HG03558 (cell line): Measurements from ENCODE around the gene KIF12.

Source experiments
- ATAC-seq: cut with Tn5 transposase; IDR thresholded peaks from one replicate; pipeline ENCODE4 v1.9.1; 2021; ENCODE audit warnings: moderate number of reproducible peaks; ENCODE audit not compliant: unreplicated experiment; ENCODE audit errors: extremely low read depth

The KIF12 gene

DNA sequence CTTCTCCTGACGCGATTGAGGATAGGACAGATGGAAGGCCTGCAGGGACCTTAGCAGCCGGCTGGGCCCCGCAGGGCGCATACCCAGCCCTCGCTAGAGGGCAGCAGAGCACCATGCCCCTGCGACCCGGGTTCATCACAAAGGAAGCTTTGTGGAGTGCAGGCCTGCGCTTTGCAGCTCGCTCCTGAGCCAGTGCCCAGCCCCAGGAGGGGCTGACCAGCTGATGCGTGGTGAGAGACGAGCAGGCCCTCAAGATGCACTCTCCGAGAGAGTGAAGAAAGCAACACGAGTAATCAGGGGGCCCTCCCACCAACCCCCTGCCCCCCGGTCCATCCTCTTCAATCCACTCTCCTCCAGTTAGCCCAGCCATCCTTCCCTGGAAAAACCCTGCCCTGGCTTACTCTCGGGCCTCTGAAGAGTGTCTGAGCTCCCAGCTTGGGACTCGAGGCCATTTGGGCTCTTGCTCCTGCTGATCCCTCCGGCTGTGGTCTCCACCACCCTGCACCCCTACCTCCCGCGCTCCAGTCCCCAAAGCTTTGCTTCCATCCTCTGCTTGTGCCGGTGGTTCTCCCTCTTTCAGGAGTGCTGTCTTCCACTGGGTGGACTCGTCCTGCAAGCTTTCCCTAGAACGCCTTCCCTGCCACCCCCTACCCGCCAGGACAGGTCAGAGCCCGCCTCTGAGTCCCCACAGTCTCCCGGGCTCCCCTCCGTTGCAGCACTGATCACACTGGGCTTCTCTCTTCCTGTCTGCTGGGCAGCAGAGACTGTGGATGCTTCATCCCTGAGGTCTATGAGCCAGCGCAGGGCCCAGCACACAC is 9.1 kb upstream of the KIF12 start:
- no peak for ATAC-seq

DNA sequence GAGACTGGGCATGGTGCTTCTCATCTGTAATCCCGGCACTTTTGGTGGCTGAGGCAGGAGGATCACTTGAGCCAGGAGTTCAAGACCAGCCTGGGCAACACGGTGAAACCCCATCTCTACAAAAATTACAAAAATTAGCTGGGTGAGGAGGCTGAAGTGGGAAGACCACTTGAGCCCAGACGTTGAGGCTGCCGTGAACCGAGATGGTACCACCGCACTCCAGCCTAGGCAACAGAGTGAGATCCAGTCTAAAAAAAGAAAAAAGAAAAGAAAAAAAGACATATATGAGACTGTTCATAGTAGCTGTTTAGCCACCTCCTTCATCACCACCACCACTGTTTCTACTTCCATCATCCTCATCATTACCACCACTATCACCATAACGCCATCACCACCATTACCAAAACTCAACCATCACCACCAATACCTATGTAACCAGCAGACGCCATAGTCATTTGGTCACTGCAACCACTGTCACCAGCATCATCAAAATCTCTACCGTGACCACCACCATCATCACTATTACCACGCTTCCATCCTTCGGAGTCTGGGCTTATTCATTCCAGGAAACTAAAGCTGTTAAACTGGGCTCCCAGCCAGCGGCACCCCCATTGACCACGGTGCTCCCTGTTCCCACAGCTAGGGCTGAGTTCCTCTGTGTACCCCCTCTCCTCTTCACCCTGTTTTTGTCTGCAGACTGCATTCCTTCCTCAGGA is 8.4 kb upstream of the KIF12 start:
- no peak for ATAC-seq

DNA sequence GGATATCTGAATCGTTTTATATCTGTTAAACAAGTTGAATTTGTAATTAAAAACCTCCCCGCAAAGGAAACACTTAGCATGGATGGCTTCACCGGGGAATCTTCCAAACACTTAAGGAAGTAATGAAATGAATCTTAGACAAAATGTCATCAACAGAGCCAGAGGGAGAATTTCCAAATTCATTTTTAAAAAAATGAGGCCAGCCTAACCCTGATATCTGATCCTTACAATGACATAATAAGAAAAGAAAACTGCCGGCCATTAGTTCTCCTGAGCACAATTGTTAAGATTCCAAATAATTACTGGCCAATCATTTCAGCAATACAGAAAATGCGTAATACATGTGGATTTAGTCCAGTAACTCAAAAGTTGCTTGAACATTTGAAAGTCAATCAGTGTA is 6.1 kb upstream of the KIF12 start:
- no peak for ATAC-seq

DNA sequence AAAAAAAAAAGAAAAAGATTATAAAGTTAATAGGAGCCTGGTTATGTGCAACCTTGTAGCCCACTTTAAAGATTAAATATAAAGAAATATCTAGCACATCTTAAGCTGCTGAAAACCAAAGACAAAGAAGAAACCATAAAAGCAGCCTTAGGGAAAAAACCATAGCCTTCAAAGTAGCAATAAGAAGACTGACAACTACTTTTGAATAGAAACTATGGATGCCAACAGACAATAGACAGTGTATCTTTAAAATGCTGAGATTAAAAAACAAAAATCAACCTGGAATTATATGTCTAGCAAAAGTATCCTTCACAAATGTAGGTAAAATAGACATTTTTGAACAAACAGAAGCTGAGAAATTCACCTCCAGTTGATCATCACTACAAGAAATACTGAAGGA is 3.4 kb upstream of the KIF12 start:
- no peak for ATAC-seq

DNA sequence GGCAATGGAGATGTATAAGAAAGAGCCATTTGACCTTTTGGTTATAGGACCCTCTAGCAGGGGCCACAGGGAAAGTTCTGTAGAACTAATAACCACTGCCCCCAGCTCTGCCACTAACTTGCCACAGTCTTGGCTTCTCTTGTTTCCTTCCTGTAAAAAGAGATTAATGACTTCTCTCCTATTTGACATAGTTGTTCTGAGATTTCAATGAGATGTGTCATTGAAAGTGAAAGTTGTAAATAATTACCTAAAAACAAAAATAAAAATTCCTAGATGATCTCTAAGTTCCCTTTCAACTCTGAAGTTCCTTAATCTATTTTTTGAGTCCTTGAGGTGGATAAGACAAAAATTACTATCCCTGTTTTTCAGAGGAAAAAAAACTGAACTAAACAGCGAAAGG is 1.4 kb upstream of the KIF12 start:
- ATAC-seq: no peak

DNA sequence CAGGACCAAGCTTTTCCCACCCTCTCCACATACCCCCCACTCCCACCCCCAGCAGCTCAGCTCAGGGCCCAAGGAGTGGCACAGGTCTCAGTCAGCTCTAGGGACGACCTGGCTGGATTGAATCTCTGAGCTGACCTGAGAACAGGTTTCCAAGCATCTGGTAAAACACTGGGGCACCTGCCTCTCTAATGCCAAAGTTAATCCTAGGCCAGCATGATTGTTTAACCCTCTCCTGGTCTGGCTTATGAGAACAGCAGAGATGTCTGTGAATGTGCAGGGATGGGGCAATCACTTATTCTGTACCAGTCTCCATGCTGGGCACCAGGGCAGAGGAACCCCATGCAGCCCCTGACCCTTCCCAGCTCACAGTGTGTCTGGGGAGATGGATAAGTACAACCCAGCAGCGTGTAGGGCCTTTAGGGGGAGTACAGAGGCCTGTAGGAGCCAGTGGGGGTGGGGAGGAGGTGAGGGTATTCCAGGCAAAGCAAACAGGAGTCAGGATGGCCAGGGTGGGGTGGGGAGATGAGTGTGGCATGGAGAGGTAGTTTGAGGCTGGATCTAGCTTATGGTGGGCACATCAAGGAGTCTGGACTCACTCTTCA is 678 bp upstream of the KIF12 start:
- ATAC-seq: no peak

DNA sequence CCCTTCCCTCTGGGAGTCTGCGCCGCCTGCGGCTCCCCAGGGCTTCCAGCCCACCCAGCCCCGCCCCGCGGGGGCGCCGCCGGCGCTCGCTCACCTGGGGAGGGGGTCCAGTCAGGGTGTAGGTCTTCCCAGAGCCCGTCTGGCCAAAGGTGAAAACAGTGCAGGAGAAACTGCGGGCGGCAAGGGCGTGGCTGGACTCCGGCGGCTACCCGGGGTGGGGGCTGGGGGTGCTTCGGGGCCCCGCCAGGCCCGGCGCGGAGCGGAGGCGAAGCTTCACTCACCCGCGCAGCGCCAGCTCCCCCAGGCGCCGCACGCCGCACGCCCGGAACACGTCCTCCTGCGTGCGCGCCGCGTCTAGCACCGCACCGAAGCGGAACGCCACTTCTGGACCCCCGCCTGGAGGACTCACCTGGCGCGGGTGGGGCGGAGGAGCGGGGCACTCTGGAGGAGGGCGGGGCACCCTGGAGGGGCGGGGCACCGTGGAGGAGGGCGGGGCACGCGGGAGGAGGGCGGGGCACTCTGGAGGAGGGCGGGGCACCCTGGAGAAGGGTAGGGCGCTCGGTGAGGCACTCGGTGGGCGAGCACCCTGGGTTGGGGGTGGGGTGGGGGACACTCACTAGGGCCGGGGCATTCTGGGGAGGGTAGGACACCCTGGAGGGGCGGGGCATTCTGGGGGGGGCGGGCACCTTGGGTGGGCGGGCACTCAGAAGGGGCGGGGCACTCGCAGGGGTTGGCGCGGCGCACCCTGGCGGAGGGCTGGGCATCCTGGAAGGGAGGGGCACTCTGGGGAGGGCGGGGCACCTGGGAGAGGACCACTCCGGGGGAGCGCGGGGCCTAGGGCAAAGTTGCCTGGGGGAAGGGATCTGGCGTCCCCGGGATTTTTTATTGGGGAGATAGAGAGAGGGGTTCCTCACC is 814 bp downstream of the KIF12 start:
- no peak for ATAC-seq

DNA sequence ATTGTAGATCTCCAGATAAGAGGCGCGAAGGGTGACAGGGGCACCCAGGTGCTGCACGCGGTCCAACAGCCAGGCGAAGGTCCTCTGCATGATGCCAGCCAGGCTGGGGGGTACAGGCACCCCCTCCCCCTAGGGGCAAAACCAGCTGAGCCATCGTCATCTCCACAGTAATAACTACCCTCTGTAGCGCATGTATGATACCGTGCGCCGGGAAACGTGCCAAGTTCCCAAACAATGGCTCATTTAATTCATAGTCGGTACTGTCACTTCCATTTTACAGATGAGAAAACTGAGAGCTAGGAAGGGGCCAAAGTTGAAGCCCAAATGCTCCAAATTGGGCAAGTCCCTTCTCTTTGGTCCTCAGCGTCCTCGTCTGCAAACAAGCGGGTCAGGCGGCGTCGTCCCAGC is 1.5 kb downstream of the KIF12 start:
- ATAC-seq: no peak

DNA sequence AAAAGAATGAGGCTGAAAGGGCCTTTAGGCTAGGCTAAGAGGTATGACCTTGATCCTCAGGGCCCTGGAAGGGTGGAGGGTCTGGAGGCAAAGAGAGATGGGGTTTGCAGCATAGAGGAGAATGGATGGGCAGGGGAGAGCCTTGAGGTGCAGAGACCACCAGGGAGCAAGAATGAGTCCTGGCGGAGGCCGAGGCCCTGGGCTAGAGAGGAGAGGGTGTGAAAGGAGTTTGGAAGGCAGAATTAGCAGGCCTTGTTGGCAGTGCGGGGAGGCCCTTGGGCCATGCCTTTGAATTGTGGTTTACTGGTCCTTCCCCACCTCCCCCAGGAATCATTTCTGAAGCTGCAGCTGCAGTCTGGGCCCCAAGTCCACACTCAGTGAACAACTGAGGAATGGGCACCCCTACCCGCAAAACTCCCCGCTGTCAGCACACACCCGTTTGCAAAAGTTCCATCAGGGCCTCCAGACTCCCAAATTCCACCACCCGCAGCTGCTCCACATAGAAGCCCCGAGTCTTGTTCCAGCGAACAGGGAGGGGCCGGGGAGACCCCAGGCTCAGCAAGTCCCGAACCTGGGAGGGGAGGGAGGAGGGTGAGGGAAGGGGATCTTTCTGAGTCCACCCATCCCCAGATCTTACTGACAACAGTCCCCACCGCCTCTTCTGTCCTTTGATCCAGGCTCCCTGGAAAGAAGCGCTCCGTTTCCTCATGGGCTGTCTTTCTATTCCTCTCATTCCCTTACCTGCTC is 2.1 kb downstream of the KIF12 start:
- no peak for ATAC-seq

DNA sequence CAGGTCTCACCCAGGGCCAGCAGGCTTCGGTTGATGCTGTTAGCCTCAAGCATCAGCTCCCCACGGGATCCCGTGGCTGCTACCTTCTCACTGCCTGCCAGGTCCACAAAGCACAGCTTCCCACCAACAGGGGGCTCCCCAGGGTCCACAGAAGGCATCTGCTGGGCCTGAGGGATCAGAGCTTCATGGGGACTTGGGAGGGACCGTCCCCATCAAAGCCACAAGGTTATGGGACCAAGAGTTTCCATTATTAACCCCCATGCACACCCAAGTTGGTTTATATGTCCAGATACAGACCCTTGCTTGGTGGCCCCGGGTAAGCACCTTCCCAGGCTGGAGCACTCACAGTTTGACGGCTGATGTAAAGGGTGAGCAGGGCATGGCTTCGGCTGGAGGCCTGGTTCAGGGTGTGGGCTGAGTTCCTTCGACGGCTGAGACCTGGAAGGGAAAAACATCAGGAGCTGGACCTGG is 3.0 kb downstream of the KIF12 start:
- no peak for ATAC-seq

DNA sequence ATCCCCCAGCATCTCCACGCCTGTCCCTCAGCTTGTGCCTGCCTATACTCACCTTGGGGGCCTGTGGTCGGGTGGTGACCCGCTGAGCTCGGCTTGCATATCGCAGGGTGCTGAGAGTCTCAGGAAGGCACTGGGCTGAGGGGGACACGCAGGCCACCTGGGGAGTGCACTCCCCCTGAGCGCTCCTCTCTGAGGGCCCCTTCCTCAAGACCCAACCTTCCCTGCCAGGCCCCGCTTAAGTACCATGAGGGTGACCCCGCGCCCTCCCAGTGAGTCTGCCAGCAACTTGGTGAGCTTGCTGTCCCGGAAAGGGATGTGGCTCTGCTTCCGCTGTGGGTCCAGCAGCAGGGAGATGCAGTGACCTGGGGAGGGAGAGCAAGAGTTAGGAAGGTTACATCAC is 4.1 kb downstream of the KIF12 start:
- no peak for ATAC-seq

DNA sequence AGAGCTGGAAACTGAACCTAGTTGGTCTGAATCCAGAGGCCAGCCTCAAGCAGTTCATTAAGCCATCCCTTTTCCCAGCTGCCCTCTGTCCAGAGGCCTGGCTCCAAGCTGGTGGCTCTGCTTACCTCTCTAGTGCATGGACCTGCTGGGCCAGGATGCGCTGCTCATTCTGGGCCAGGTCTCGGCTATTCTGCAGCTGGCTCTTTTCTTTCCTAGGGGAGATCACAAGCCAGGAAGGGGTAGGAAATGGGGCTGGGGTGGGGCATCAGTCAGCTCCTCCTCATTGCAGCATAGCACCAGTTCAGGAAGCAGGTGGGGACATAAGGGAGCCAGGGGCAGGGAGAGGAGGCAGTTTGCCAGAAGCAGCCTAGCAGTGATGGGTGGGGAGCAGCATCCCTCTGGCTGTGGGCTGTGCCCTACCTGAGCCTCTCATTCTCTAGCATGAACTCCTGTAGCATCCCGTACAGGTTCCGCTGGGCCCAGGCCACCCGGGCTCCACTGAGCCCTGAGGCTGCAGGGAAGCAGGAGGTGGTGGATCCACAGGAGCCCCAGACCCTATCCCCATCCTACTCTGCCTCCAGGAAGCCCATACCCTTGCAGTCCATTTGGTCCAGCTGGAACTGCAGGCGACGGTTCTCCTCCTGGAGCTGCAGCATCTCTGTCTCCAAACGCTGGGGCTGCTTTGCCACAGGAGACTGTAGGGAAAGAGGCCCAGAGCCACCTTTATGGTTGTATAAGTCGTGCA is 5.2 kb downstream of the KIF12 start:
- no peak for ATAC-seq

DNA sequence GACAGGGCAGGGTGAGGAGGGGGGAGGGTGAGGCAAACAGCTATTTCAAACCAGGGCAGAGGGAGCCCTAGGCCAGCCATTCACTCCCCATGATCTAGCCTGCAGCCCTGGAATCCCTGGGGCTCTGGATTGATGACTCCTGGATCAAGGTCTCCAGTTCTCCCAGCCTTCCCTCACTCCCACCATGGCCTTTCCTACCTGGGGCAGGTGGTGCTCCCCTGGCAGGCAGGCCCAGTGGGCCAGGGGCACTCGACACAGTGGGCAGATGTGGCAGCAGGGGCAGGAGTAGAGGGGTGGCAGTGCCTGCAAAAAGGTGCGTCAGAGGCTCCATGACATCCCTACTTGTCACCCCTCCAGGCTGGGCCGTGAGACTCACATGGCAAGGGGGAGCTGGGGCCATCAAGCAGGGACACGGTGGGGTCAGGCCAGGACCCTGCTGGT is 6.0 kb downstream of the KIF12 start:
- ATAC-seq: no peak

DNA sequence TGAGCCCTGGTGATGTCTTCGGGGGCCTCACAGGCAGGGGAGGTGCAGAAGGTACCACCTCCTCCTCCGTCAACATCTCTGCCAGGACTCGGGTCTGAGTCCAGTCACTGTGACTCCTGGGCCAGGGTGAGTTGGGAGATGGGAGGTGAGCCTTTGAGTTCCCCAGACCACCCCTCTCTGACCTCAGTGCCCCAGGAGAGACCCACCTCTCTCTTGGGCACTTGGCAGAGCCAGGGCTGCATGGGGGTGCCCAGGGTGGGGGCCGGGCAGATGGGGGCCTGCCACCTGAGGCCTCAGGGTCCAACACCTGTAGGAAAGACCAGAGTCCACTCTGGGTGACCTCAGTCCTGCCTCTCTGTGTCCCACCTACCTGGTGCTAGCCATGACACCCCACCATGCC is 6.8 kb downstream of the KIF12 start:
- ATAC-seq: no peak

DNA sequence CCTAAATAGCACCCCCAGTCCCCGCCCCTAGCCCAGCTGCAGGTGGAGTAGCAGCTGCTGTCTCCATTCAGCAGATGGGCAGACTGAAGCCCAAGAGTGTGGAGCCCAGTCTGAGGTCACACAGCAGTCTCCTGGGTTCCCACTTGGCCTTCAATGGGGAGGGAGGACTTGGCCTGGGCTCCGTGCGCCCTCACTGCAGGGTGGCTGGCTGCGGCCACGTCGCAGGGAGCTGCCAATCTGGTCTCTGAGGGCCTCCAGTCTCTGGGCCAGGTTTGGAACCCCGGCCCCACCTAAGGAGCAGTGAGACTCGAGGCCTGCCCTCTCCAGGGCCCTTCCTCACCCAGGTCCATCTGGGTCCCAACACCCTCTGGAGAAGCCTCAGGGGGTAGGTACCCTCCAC is 7.4 kb downstream of the KIF12 start:
- ATAC-seq: no peak

DNA sequence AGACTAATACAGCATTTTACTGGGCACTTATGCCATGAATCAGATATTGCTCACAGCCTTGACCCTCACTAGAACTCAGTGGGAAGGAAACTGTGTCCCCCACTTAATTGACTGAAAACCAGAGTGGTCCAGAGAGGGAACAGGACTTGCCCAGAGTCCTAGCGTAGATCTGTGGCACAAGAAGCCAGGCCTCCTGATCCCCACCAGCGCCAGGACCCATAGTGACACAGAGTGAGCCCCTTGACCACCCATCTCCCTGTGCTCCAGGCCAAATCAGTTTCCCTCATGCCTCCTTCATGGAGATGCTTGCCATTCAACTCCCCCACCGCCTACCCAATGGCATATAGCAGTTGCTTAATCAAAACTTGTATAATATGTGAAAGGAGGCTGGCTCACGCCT is 8.3 kb downstream of the KIF12 start:
- ATAC-seq: no peak

DNA sequence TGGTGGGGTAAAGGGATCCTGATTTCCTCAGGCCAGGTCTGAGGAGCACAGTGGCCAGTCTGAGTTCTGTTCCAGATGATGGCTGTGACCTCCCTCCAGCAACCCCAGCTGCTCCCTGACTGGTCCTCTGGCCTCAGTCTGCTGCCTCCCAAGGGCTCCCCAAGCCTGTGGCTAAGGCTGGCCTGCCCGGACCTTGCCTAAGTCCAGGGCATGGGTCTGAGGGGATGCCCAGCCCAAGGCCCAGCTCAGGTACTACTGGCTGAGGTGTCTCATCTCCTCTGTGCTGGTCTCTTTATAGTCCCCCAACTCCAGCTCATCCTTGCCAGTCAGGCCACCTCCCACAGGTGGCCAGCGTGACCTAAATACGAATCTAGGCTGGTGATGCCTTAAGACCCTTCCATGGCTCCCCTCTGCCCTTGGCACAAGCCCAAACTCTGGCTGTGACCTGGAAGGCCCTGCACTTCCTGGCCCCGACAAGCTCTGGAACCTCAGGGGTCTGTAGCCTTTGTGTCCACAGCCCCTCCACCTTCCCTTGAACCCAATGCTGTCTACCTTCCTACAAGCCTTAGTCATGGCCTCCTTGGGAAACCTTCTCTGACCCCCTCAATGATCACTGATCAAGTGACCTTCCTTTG is 9.8 kb downstream of the KIF12 start:
- ATAC-seq: no peak

DNA sequence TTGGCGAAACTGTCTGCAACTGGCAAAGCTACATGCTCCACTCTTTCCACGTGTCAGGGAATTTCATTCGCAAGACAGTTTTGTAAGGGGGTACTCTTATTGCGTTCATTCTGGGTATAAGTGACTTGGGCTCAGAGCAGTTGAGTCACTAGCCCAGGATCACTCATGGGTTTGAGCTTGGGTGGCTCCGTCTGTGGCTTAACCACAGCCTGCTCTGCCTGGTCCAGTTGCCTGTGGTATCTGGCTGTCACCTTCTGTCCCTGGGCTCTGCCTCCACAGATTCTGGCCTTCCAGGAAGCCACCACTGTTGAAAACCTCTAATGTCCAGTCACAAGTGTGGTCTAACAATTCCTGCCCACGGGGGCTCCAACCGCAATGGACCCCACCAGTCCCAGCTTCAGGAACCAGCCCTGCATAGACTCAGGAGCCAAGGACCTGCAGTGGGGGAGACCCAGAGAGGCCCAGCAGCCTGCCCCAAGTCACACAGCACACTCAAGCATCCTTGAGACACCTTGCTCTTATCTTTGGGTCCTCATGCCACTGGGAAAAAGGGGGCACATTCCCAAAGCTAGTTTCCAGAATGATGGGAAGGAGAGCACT is 10.4 kb downstream of the KIF12 start:
- no peak for ATAC-seq
